ENCODE results near the gene RUNX1.

The RUNX1 gene

GRCh38 chr21:35036465-35037383 is 12.4 kb downstream of the RUNX1 start:
- no peak for DNase-seq (ENCODE audit: low spot score)

GRCh38 chr21:35035581-35035980 is 13.5 kb downstream of the RUNX1 start:
- no peak for DNase-seq (ENCODE audit: low spot score)

GRCh38 chr21:35035116-35035515 is 14.0 kb downstream of the RUNX1 start:
- DNase-seq (ENCODE audit: low spot score): no peak

GRCh38 chr21:35034203-35034926 is 14.7 kb downstream of the RUNX1 start:
- DNase-seq (ENCODE audit: low spot score): no peak

- DNase-seq (ENCODE audit: low spot score): no peak
Observed at GRCh38 chr21:35032474-35033263, 16.4 kb downstream of the RUNX1 start.

GRCh38 chr21:35028451-35028978 is 20.6 kb downstream of the RUNX1 start:
- no peak for DNase-seq (ENCODE audit: low spot score)

- DNase-seq (ENCODE audit: low spot score): no peak
Observed at GRCh38 chr21:35027563-35028450, 21.3 kb downstream of the RUNX1 start.

- DNase-seq (ENCODE audit: low spot score): peak; percentile 43
Observed at GRCh38 chr21:35026617-35027562, 22.2 kb downstream of the RUNX1 start.

GRCh38 chr21:35026153-35026500 is 23.0 kb downstream of the RUNX1 start:
- no peak for DNase-seq (ENCODE audit: low spot score)

GRCh38 chr21:35025206-35026152 is 23.6 kb downstream of the RUNX1 start:
- no peak for DNase-seq (ENCODE audit: low spot score)

- DNase-seq (ENCODE audit: low spot score): no peak
Observed at GRCh38 chr21:35024513-35024912, 24.6 kb downstream of the RUNX1 start.

- no peak for DNase-seq (ENCODE audit: low spot score)
Observed at GRCh38 chr21:35024071-35024420, 25.1 kb downstream of the RUNX1 start.

GRCh38 chr21:35023396-35024070 is 25.6 kb downstream of the RUNX1 start:
- DNase-seq (ENCODE audit: low spot score): no peak

- no peak for DNase-seq (ENCODE audit: low spot score)
Observed at GRCh38 chr21:35021546-35021945, 27.6 kb downstream of the RUNX1 start.

GRCh38 chr21:35020902-35021301 is 28.2 kb downstream of the RUNX1 start:
- no peak for DNase-seq (ENCODE audit: low spot score)

- no peak for DNase-seq (ENCODE audit: low spot score)
Observed at GRCh38 chr21:35020436-35020835, 28.7 kb downstream of the RUNX1 start.

- no peak for DNase-seq (ENCODE audit: low spot score)
Observed at GRCh38 chr21:35019631-35020032, 29.5 kb downstream of the RUNX1 start.

GRCh38 chr21:35017256-35017655 is 31.8 kb downstream of the RUNX1 start:
- no peak for DNase-seq (ENCODE audit: low spot score)

Data from pons (tissue), 1 donor.